A673 (cell line): ENCODE data around the gene LYRM4.

Source experiments
- CTCF ChIP-seq: fragments of 300-800, 200-600 bp; sonication (generic); conservative IDR thresholded peaks from 2 replicates; pipeline ENCODE4 v1.5.1; 2017; ENCODE audit warnings: low read depth, mild to moderate bottlenecking, antibody characterized with exemption, low read length, moderate library complexity, mixed read lengths
- EZH2 ChIP-seq: fragments of 200-600 bp; sonication (generic); IDR thresholded peaks from 2 replicates; pipeline ENCODE4 v1.6.1; 2017; ENCODE audit warnings: borderline replicate concordance, low read depth, mild to moderate bottlenecking, mixed read lengths, antibody characterized with exemption, low read length; ENCODE audit not compliant: poor library complexity, severe bottlenecking

GRCh38 chr6:5199283-5199682 lies 61.5 kb downstream of the LYRM4 start:
- no peak for TF ChIP-seq CTCF
- TF ChIP-seq EZH2 = no peak
